ENCODE results near the gene TP53TG5.
"Not testable (repeated sequence)": the region's sequence is repeated elsewhere in the genome, so short reads cannot be mapped to it uniquely, and the experiment has no call there.

TP53TG5 gene

DNA sequence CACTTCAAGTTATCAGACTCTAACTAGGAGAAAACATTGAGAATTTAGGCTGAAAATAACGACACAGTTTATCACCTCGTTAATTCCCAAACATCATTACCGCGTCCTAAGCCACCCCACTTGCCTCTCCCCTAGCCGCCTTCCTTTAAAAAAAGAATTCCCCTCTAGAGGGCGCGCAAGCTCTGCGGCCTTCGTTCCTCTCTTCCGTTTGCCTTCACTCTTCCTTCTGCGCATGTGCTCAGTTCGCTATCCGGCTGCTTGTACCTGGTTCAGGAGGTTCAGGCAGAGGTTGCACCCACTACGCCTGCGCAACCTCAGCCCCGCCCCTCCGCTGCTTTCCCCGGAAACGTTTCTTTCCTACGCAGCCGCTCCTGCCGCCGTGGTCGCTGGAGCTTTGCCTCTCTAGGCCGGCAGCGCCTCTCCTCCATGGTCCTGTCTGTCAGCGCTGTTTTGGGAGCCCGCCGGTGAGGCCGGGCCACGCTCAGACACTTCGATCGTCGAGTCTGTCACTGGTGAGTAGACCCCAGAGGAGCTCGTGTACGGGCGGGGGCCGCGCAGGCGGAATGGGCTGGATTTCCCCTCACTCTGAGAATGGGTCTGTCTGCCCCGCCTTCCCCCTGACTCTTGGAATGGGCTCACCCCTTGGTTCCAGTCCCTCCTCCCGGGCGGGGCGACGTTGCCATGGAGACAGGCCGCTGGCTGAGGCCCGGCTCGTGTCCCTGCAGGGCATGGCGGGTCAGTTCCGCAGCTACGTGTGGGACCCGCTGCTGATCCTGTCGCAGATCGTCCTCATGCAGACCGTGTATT lies 15.1 kb downstream of the TP53TG5 start, which contains the start of gene SYS1:
TSS of gene SYS1 (plus strand) at position 353 of the 807 bp plus-strand sequence. CDS start at position 729, 376 bp downstream.
- peaks cover 17 to 28% of the 10 kb centered on the region in 2 donors for H3K4me1 ChIP-seq (ENCODE audit: control insufficient read depth in 1 of 2, insufficient read depth in 2 of 2, low read length in 2 of 2)

DNA sequence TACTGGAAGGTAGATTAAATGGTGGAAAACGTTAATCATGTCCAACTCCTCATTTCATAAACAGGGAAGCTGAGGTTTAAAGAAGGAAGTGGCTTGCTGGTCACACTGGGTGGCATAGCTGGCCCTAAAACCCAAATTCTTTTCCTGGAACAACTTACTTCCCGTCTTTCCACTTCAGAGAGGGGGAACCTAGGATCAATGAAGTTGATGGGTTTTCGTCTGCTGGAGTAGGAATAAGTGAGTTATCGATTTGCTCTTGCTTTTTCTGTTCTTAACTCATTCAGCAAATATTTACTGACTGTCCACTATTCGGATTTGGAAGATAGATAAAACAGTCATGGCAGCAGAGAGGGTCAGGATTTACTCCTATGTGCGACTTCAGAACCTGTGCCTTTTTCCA lies 16.3 kb downstream of the TP53TG5 start:
- Histone ChIP-seq H3K9me3 (ENCODE audit: control insufficient read depth in 1 of 2, low read length in 2 of 2) (no peaks in the 10 kb centered on the region), H3K4me1 (ENCODE audit: control insufficient read depth in 1 of 2, insufficient read depth in 2 of 2, low read length in 2 of 2) (peaks cover 27 to 36% of the 10 kb centered on the region in 2 donors), H3K27me3 (ENCODE audit: low read depth, low read length) (no peaks in the 10 kb centered on the region), H3K4me3 (ENCODE audit: low read depth in 1 of 2, low read length in 2 of 2) (no peak overlapping the region), H3K27ac (ENCODE audit: low read length) (no peak overlapping the region), H3K36me3 (ENCODE audit: control insufficient read depth in 1 of 2, insufficient read depth in 2 of 2, low read length in 2 of 2) (peaks cover 13 to 32% of the 10 kb centered on the region in 2 donors)

More for the DNA sequence above, 15.1 kb downstream of the TP53TG5 start, which contains the start of gene SYS1:
- Histone ChIP-seq H3K27me3 (ENCODE audit: low read depth, low read length) (no peaks in the 10 kb centered on the region), H3K27ac (ENCODE audit: low read length) (peak within 1 kb of the TSS; percentile 88), H3K4me3 (ENCODE audit: low read depth in 1 of 2, low read length in 2 of 2) (peak within 1 kb of the TSS; percentile 74 to 83), H3K9me3 (ENCODE audit: control insufficient read depth in 1 of 2, low read length in 2 of 2) (no peaks in the 10 kb centered on the region), H3K36me3 (ENCODE audit: control insufficient read depth in 1 of 2, insufficient read depth in 2 of 2, low read length in 2 of 2) (peaks cover 25 to 44% of the 10 kb centered on the region in 2 donors)

DNA sequence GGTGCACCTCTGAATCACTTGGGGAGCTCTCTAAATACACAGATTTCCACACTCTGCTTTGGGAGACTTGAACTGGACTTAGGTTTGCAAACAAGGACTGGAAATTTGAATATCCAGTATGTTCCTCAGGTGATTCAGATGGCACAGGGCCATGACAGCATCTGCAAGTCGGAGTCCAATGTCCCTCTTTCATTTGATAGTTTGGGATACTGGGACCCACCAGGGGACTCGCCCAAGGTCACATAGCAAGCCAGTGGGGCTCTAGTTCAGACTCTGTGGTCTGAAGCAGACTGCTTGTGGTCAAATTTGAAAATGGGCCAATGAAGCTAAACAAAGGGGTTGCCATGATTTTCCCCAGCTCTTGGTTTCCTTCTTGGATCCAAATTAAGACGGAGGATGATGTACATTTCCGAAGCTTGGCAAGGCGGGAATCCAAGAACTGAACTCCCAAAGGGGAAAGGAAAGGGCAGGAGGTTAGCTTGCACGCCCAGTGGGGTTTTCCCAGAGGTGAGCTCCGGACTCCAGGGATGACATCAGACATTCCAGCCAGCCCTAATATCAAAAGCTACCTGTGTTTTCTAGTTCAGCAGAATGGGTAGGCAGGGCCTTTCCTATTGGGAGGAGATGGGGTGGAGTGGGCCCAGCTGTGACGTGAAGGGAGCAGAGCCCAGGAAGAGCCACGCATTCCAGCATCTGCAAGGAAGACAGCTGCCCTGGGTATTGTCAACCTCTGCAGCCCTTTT lies 18.5 kb downstream of the TP53TG5 start:
- no peaks in the 10 kb centered on the region for H3K9me3 ChIP-seq (ENCODE audit: control insufficient read depth in 1 of 2, low read length in 2 of 2)
- no peaks in the 10 kb centered on the region for H3K27me3 ChIP-seq (ENCODE audit: low read depth, low read length)
- no peak overlapping the region for H3K4me3 ChIP-seq (ENCODE audit: low read depth in 1 of 2, low read length in 2 of 2)
- peaks cover 0 to 15% of the 10 kb centered on the region in 2 donors for H3K36me3 ChIP-seq (ENCODE audit: control insufficient read depth in 1 of 2, insufficient read depth in 2 of 2, low read length in 2 of 2)
- peaks cover 27 to 30% of the 10 kb centered on the region in 2 donors for H3K4me1 ChIP-seq (ENCODE audit: control insufficient read depth in 1 of 2, insufficient read depth in 2 of 2, low read length in 2 of 2)
- H3K27ac ChIP-seq (ENCODE audit: low read length): peak overlapping the region; percentile 84

DNA sequence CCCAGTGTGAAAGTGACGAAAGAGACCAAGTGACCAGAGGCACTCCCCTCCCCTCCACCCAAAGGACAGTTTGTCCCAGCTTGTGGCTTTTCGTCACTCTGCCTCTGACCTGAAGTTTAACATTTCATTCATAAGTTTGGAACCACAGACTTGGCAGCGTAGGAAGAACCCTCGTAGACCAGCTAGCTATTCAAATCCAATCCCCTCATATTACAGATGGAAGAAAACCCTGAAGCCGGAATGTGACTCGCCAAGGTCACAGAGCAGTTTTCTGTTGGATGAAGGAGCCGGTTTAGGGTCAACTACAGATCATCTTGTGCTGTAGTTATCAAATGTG lies 19.1 kb downstream of the TP53TG5 start:
- no peaks in the 10 kb centered on the region for H3K9me3 ChIP-seq (ENCODE audit: control insufficient read depth in 1 of 2, low read length in 2 of 2)
- H3K27ac ChIP-seq (ENCODE audit: low read length): peak overlapping the region; percentile 84
- peaks cover 0 to 15% of the 10 kb centered on the region in 2 donors for H3K36me3 ChIP-seq (ENCODE audit: control insufficient read depth in 1 of 2, insufficient read depth in 2 of 2, low read length in 2 of 2)
- no peaks in the 10 kb centered on the region for H3K27me3 ChIP-seq (ENCODE audit: low read depth, low read length)
- peaks cover 24 to 26% of the 10 kb centered on the region in 2 donors for H3K4me1 ChIP-seq (ENCODE audit: control insufficient read depth in 1 of 2, insufficient read depth in 2 of 2, low read length in 2 of 2)
- H3K4me3 ChIP-seq (ENCODE audit: low read depth in 1 of 2, low read length in 2 of 2): no peak overlapping the region

DNA sequence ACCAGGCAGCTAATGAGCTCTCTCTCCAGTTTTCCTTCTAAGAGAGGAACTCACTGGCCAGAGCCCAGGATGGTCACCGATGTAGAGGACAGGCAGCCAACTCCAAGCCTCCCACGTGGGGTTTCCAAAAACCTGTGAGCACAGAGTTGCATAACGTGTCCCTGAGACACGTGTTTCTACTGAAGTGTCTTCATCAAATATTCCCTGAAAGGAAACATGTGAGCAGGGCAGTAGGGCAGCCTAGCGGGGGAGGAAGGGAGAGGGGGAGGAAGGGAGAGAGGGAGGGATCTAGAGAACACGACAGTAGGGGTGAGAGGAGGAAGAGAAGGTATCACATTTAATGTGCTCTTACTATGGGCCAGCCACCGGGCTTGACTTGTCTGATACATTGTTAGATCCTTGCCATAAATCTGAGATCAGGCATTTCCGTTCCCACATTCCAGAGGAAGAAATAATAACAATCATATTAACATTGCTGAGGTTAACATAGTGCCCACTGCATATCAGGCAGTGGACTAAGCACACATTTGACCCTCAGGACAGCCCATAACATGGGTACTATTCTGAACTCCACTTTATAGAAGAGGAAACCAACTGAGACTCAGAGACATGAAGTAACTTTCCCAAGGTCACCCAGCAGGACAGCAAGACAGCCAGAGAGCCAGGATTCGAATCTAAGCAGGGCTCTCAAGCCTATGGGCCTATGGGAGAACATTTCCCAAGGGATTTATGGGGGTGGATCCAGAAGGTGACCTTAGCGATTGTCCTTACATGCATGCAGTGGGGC lies 19.6 kb downstream of the TP53TG5 start:
- peak overlapping the region; percentile 84 for H3K27ac ChIP-seq (ENCODE audit: low read length)
- H3K36me3 ChIP-seq (ENCODE audit: control insufficient read depth in 1 of 2, insufficient read depth in 2 of 2, low read length in 2 of 2): peaks cover 0 to 15% of the 10 kb centered on the region in 2 donors
- H3K27me3 ChIP-seq (ENCODE audit: low read depth, low read length): no peaks in the 10 kb centered on the region
- no peaks in the 10 kb centered on the region for H3K9me3 ChIP-seq (ENCODE audit: control insufficient read depth in 1 of 2, low read length in 2 of 2)
- H3K4me1 ChIP-seq (ENCODE audit: control insufficient read depth in 1 of 2, insufficient read depth in 2 of 2, low read length in 2 of 2): peaks cover 19 to 21% of the 10 kb centered on the region in 2 donors
- peak overlapping the region in 1 of 2 donors; percentile 17 for H3K4me3 ChIP-seq (ENCODE audit: low read depth in 1 of 2, low read length in 2 of 2)

DNA sequence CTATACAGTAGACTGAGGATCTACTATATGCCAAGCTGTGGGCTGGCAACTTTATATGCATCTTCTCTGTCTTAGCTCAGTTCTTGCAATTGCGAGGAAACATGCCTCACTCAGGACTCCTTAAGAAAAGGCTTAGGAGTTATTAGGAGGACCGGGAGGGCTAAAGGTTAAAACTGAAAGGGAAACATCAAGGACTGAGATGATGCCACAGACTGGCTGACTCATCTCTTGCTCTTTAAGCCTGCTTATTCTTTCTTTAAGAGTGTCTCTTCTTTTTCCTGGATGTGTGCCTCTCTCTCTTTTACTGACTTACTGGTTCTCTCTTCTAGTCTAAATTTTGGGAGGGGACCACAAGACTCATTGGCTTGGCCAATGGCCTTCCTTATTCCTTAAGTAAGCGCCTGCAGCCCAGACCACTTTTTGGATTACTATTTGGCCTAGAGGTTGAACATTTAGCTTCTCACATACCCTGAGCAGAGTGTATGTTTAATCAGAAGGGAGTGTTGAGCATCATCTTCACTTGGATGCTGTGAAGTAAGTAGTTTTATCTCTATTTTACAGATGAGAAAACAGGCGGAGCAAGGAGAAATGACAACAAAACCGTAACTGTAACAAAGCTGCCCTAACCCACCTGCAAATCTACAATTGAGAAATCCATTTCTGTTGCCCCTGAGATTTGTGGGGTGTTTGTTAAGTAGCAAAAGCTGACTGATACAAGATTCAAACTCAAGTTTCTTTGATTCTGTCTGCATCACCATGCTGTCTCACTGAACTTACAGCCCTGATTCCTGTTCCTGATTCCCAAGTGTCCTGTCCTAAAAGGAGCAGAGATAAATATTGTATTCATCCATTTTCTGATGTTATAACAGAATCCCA lies 22.7 kb downstream of the TP53TG5 start:
- H3K27ac ChIP-seq (ENCODE audit: low read length): peak overlapping the region; percentile 43
- H3K4me3 ChIP-seq (ENCODE audit: low read depth in 1 of 2, low read length in 2 of 2): no peak overlapping the region
- no peaks in the 10 kb centered on the region for H3K9me3 ChIP-seq (ENCODE audit: control insufficient read depth in 1 of 2, low read length in 2 of 2)
- no peaks in the 10 kb centered on the region for H3K27me3 ChIP-seq (ENCODE audit: low read depth, low read length)
- peaks cover 0 to 12% of the 10 kb centered on the region in 2 donors for H3K36me3 ChIP-seq (ENCODE audit: control insufficient read depth in 1 of 2, insufficient read depth in 2 of 2, low read length in 2 of 2)
- H3K4me1 ChIP-seq (ENCODE audit: control insufficient read depth in 1 of 2, insufficient read depth in 2 of 2, low read length in 2 of 2): peaks cover 19 to 21% of the 10 kb centered on the region in 2 donors

DNA sequence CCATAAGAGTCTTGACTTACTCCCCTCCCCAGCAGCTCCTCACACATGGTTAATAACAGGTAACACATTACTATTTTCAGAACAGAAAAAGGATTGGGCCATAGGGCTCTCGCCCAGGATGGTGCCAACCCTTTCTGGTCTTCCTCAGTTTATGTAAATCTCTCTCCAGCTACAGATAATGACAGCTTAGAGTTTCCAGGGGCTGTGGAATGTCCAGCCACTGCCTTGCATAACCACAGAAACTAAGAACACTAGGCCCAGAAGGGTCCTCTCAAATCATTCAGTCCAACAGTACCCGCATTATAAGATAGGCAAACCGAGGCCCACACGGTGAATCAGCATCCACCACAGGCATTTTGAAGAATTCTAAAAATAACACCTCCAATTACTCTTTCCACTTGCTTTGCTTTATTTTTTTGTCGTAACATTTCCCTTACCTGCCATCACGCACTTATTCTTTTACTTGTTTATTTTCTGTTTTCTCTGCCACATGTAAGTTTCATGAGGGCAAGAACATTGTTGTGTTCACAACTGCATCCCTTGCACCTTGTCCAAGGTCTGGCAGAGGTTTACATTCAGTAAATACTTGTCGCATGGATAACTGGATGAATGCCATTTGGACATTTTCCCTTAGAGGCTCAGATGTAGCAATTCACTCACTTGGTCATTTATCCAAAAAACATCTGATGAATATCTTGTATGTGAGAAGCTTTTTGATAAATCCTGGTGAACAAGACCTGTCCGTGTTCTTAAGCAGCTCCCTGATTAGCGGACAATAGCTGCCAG lies 23.5 kb downstream of the TP53TG5 start:
- peaks cover 15 to 19% of the 10 kb centered on the region in 2 donors for H3K4me1 ChIP-seq (ENCODE audit: control insufficient read depth in 1 of 2, insufficient read depth in 2 of 2, low read length in 2 of 2)
- H3K9me3 ChIP-seq (ENCODE audit: control insufficient read depth in 1 of 2, low read length in 2 of 2): no peaks in the 10 kb centered on the region
- no peak overlapping the region for H3K4me3 ChIP-seq (ENCODE audit: low read depth in 1 of 2, low read length in 2 of 2)
- H3K36me3 ChIP-seq (ENCODE audit: control insufficient read depth in 1 of 2, insufficient read depth in 2 of 2, low read length in 2 of 2): peaks cover 0 to 12% of the 10 kb centered on the region in 2 donors
- no peaks in the 10 kb centered on the region for H3K27me3 ChIP-seq (ENCODE audit: low read depth, low read length)
- H3K27ac ChIP-seq (ENCODE audit: low read length): peak overlapping the region; percentile 43

DNA sequence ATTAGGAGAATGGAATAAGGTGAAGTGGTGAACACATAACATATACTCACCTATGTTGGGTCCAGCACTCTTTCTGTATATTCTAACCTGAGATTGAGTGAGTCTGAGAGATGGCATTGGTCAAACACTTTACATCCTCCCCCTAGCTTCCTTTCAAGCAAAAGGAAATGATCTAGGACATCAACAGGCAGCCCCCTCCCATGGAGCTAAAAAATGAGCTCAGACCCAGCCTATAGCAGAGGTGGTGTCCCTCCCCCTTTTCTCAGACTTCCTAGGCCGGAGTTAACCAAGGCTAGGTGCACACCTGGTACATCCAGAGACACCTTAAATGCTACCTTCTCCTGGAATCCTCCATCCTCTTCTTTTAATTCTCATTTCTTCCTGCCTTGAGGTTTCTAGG lies 24.4 kb downstream of the TP53TG5 start:
- H3K9me3 ChIP-seq (ENCODE audit: control insufficient read depth in 1 of 2, low read length in 2 of 2): no peaks in the 10 kb centered on the region
- H3K4me3 ChIP-seq (ENCODE audit: low read depth in 1 of 2, low read length in 2 of 2): no peak overlapping the region
- H3K27ac ChIP-seq (ENCODE audit: low read length): peak overlapping the region; percentile 18
- H3K4me1 ChIP-seq (ENCODE audit: control insufficient read depth in 1 of 2, insufficient read depth in 2 of 2, low read length in 2 of 2): peaks cover 8 to 11% of the 10 kb centered on the region in 2 donors
- H3K27me3 ChIP-seq (ENCODE audit: low read depth, low read length): no peaks in the 10 kb centered on the region
- H3K36me3 ChIP-seq (ENCODE audit: control insufficient read depth in 1 of 2, insufficient read depth in 2 of 2, low read length in 2 of 2): peaks cover 0 to 7% of the 10 kb centered on the region in 2 donors

DNA sequence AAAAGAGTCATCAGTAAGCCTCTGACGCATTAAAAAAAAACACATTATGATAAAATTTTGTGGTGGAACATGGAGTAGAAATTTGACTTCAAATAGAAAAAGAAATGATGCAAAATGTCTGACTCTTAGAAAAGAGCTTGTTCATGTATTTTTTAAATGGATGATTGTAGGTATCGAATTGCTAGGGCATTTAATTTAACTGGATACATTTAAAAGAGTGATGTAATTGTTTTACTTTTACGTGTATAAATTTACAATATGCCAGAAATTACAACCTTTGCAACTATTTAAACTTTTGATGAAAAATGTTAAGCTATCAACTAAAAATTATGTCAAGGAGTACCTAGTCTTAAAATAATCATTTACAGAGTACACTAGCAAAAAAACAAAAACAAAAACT lies 25.4 kb downstream of the TP53TG5 start:
- H3K27me3 ChIP-seq (ENCODE audit: low read depth, low read length): no peaks in the 10 kb centered on the region
- H3K4me3 ChIP-seq (ENCODE audit: low read depth in 1 of 2, low read length in 2 of 2): no peak overlapping the region
- no peak overlapping the region for H3K27ac ChIP-seq (ENCODE audit: low read length)
- H3K9me3 ChIP-seq (ENCODE audit: control insufficient read depth in 1 of 2, low read length in 2 of 2): no peaks in the 10 kb centered on the region
- no peaks in the 10 kb centered on the region for H3K36me3 ChIP-seq (ENCODE audit: control insufficient read depth in 1 of 2, insufficient read depth in 2 of 2, low read length in 2 of 2)
- H3K4me1 ChIP-seq (ENCODE audit: control insufficient read depth in 1 of 2, insufficient read depth in 2 of 2, low read length in 2 of 2): peaks cover 7 to 8% of the 10 kb centered on the region in 2 donors

DNA sequence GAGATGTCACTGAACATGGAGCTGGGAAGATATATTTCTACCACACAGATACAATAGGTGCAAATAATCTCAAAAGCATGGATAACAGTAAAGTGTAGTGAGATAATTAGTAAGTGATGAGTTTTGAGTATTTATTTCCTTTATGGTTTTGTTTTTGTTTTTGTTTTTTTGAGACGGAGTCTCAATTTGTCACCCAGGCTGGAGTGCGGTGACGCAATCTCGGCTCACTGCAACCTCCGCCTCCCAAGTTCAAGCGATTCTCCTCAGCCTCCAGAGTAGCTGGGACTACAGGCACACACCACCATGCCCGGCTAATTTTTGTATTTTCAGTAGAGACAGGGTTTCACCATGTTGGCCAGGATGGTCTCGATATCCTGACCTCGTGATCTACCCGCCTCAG lies 27.3 kb downstream of the TP53TG5 start:
- not testable (repeated sequence) for H3K27me3 ChIP-seq (ENCODE audit: low read depth, low read length); H3K4me1 ChIP-seq (ENCODE audit: control insufficient read depth in 1 of 2, insufficient read depth in 2 of 2, low read length in 2 of 2); H3K4me3 ChIP-seq (ENCODE audit: low read depth in 1 of 2, low read length in 2 of 2)

More for the DNA sequence above, 27.3 kb downstream of the TP53TG5 start:
- not testable (repeated sequence) for H3K27ac ChIP-seq (ENCODE audit: low read length); H3K36me3 ChIP-seq (ENCODE audit: control insufficient read depth in 1 of 2, insufficient read depth in 2 of 2, low read length in 2 of 2); H3K9me3 ChIP-seq (ENCODE audit: control insufficient read depth in 1 of 2, low read length in 2 of 2)

Data from muscle layer of duodenum (tissue), 2 donors.